HepG2 (cell line): Measurements from ENCODE around the gene TBL3. TPM values are rescaled to one million over a fixed set of nuclear protein-coding genes. Genes with fewer than 3 reads are reported as not detected.

Experiments
- ATAC-seq: fragments of 200-7000 bp; cut with Tn5 transposase; 3 replicates; pipeline ENCODE4 v1.9.1; 2020; ENCODE audit warnings: mild to moderate bottlenecking, moderate library complexity
- BruUV-seq: library from RNA; stranded (reverse); fragments of 400-500 nt; replicated peaks from 2 replicates; lab custom pipeline; 2021; lab: Mats Ljungman, UMichigan
- CTCF ChIA-PET: fragments of 300-600 bp; formaldehyde crosslinking; extraction: SDS; loops from one replicate; lab custom pipeline; 2021; ENCODE audit warnings: low total read pairs, inconsistent platforms, low intra/inter-chr PET ratio; lab: Yijun Ruan, JAX
- POLR2A ChIA-PET: fragments of 350-600 bp; sonication (Branson Sonifier 250); formaldehyde crosslinking; loops from one replicate; lab custom pipeline; 2020; ENCODE audit warnings: antibody characterized with exemption, inconsistent platforms; lab: Yijun Ruan, JAX
- DNase-seq: peaks from one replicate; pipeline ENCODE4 v3.0.0-alpha.2; 2015; ENCODE audit warnings: low spot score
- FAIRE-seq: peaks from 3 replicates; lab custom pipeline; 2011; peaks lifted over from hg19 to GRCh38; lab: Jason Lieb, UNC
- H2AFZ ChIP-seq: one replicate; pipeline ENCODE4 v1.6.1; 2011; ENCODE audit warnings: low read length, inconsistent platforms
- H3K27ac ChIP-seq: fragments of 300-600 bp; 3 replicates; pipeline ENCODE4 v1.8.0; 2011; ENCODE audit warnings: mixed run types, mild to moderate bottlenecking, mixed read lengths, low read length, inconsistent platforms; ENCODE audit not compliant: insufficient read depth; ENCODE audit errors: extremely low read length
- H3K27me3 ChIP-seq, 2 experiments: fragments of 200-600 bp in 1 of 2; 2 replicates in 1 of 2; 3 replicates in 1 of 2; pipeline versions ENCODE4 v1.6.0 to v1.8.0; 2011; ENCODE audit warnings: low read length in 2 of 2, mild to moderate bottlenecking in 2 of 2, moderate library complexity in 2 of 2, inconsistent platforms in 1 of 2; ENCODE audit not compliant: insufficient read depth in 2 of 2, control insufficient read depth in 1 of 2
- H3K36me3 ChIP-seq, 2 experiments: fragments of 200-600 bp in 1 of 2; replicated peaks in 1 of 2; 2 replicates in 1 of 2; 3 replicates in 1 of 2; pipeline versions ENCODE4 v1.5.1 to v1.8.0; 2011; ENCODE audit warnings: low read length in 2 of 2, inconsistent platforms in 1 of 2; ENCODE audit not compliant: insufficient read depth in 2 of 2, control insufficient read depth in 1 of 2
- H3K4me1 ChIP-seq: 2 replicates; pipeline ENCODE4 v1.5.1; 2012; ENCODE audit warnings: low read length, inconsistent platforms; ENCODE audit not compliant: insufficient read depth
- H3K4me2 ChIP-seq: 2 replicates; pipeline ENCODE4 v1.6.0; 2011; ENCODE audit warnings: low read depth, low read length, inconsistent platforms
- H3K4me3 ChIP-seq, 3 experiments: fragments of 200-600 bp in 1 of 3; sonication (generic), shearing (Covaris generic) in 1 of 3; replicated peaks in 1 of 3; 2 replicates each; pipeline ENCODE4 v1.5.1; 2011 to 2016; ENCODE audit warnings: low read length in 3 of 3, inconsistent platforms in 2 of 3, low read depth in 2 of 3, mild to moderate bottlenecking in 2 of 3, control low read depth in 1 of 3, mixed read lengths in 1 of 3; ENCODE audit not compliant: insufficient read depth in 1 of 3
- H3K79me2 ChIP-seq: one replicate; pipeline ENCODE4 v1.6.1; 2011; ENCODE audit warnings: low read length, inconsistent platforms; ENCODE audit not compliant: insufficient read depth
- H3K9ac ChIP-seq: 2 replicates; pipeline ENCODE4 v1.6.0; 2011; ENCODE audit warnings: mild to moderate bottlenecking, low read depth, low read length, inconsistent platforms; ENCODE audit not compliant: insufficient read depth
- H3K9me3 ChIP-seq: 2 replicates; pipeline ENCODE4 v1.5.1; 2012; ENCODE audit warnings: mild to moderate bottlenecking, low read length
- H4K20me1 ChIP-seq: 2 replicates; pipeline ENCODE4 v1.6.0; 2011; ENCODE audit warnings: inconsistent platforms, mild to moderate bottlenecking, low read length, moderate library complexity; ENCODE audit not compliant: insufficient read depth
- CERS6 ChIP-seq: sonication (generic); formaldehyde crosslinking; IDR thresholded peaks from 2 replicates; pipeline ENCODE4 v1.5.0; 2020; ENCODE audit warnings: missing genetic modification reagents
- DPF2 ChIP-seq: sonication (generic); formaldehyde crosslinking; IDR thresholded peaks from 2 replicates; pipeline ENCODE4 v1.4.0; 2020; ENCODE audit warnings: mild to moderate bottlenecking, low read depth, missing genetic modification reagents, borderline replicate concordance
- KDM5A ChIP-seq: fragments of 200-600 bp; sonication (generic); IDR thresholded peaks from 2 replicates; pipeline ENCODE4 v1.7.0; 2018; ENCODE audit warnings: antibody characterized with exemption, mild to moderate bottlenecking, low read length, borderline replicate concordance
- MEF2D ChIP-seq: sonication (generic); formaldehyde crosslinking; IDR thresholded peaks from 2 replicates; pipeline ENCODE4 v1.5.1; 2020; ENCODE audit warnings: mild to moderate bottlenecking, missing genetic modification reagents
- RERE ChIP-seq: IDR thresholded peaks from 2 replicates; pipeline ENCODE4 v1.6.1; 2016; ENCODE audit warnings: low read depth, missing genetic modification reagents, missing compliant biosample characterization
- ZNF207 ChIP-seq: fragments of 450-650 bp; IDR thresholded peaks from 2 replicates; pipeline ENCODE4 v1.6.1; 2016; ENCODE audit warnings: antibody characterized with exemption, borderline replicate concordance
- ZNF33A ChIP-seq: sonication (generic); formaldehyde crosslinking; IDR thresholded peaks from 2 replicates; pipeline ENCODE4 v1.5.1; 2020; ENCODE audit warnings: missing genetic modification reagents, mild to moderate bottlenecking, moderate library complexity, borderline replicate concordance
- ZNF501 ChIP-seq: sonication (generic); formaldehyde crosslinking; IDR thresholded peaks from 2 replicates; pipeline ENCODE4 v1.5.1; 2020; ENCODE audit warnings: mild to moderate bottlenecking, moderate library complexity, missing genetic modification reagents
- ZNF570 ChIP-seq: sonication (generic); formaldehyde crosslinking; IDR thresholded peaks from 2 replicates; pipeline ENCODE4 v1.4.0; 2020; ENCODE audit warnings: mild to moderate bottlenecking, missing genetic modification reagents, borderline replicate concordance
- ZNF792 ChIP-seq: IDR thresholded peaks from 2 replicates; pipeline ENCODE4 v1.6.1; 2016
- WGBS: methylation state at CpG from one replicate; pipeline ENCODE4 v1.1.6; 2017; ENCODE audit warnings: low lambda C conversion rate; 5-methylcytosine and 5-hydroxymethylcytosine counted together
- in situ Hi-C: cut with HindIII; loops from 2 replicates; pipeline ENCODE4 v1.10.0; 2017; ENCODE audit warnings: low pct_unique_long_range_greater_than_20kb; ENCODE audit not compliant: extremely low pct_ligation_motif_present
- intact Hi-C: fragments of 100-400 bp; cut with micrococcal nuclease; formaldehyde crosslinking; loops from one replicate; pipeline ENCODE4 v1.10.0; 2022; ENCODE audit not compliant: unreplicated experiment
- polyA plus RNA-seq, 8 experiments: library from polyadenylated mRNA; depleted of rRNA in 3 of 8; stranded (reverse) in 7 of 8; unstranded in 1 of 8; fragments of >200 nt; fragmentation: Illumina TruSeq in 4 of 8; extraction: Trizol in 4 of 8; gene quantifications; 2 replicates each; pipeline versions ENCODE4 v1.2.1 to v1.2.3, GENCODE V29; 2011 to 2016; ENCODE audit warnings: low read depth in 4 of 8, missing spikeins in 1 of 8, mixed read lengths in 1 of 8; ENCODE audit not compliant: insufficient read depth in 1 of 8
- total RNA-seq, 5 experiments: library from RNA; depleted of rRNA; stranded (reverse); fragments of >200 nt; fragmentation: Illumina TruSeq; extraction: Trizol; gene quantifications; 2 replicates each; pipeline ENCODE4 v1.2.3, GENCODE V29; 2016; ENCODE audit warnings: low read depth in 1 of 5
- TF ChIP-seq, protein P1 (sequence below): IDR thresholded peaks from 2 replicates; pipeline ENCODE4 v1.6.1; 2016; ENCODE audit warnings: low read depth, borderline replicate concordance
- TF ChIP-seq, protein P2 (sequence below): sonication (generic); formaldehyde crosslinking; IDR thresholded peaks from 2 replicates; pipeline ENCODE4 v1.5.0; 2020; ENCODE audit warnings: mild to moderate bottlenecking, missing genetic modification reagents

The TBL3 gene
- total and polyA plus RNA-seq, 2 of the 13 experiments (the other 11 are each of a cell fraction or from before 2014, with no cell fraction given): 16.8 to 38.0 TPM

DNA sequence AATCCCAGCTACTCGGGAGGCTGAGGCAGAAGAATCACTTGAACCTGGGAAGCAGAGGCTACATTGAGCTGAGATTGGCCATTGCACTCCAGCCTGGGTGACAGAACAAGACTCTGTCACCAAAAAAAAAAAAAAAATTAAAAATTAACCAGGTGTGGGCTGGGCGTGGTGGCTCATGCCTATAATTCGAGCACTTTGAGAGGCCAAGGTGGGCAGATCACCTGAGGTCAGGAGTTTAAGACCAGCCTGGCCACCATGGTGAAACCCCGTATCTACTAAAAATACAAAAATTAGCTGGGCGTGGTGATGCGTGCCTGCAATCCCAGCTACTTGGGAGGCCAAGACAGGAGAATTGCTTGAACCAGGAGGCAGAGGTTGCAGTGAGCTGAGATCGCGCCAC lies 32.0 kb upstream of the TBL3 start (continued):
- TF ChIP-seq RERE (CRISPR knock-in tag): 0 out of 2 replicates have a peak, but pooled peaks have one; percentile 16
- TF ChIP-seq ZNF501 (CRISPR knock-in tag): 0 out of 2 replicates have a peak, but pooled peaks have one; percentile 7
- peak; percentile 13; the same call in 1 of the 2 replicates for TF ChIP-seq KDM5A
- TF ChIP-seq, all 625 proteins: peak for 24; not testable (repeated sequence) for 601

- peak; percentile 65 for ATAC-seq
- DNase-seq: peak; percentile 87
- peak; percentile 70 for FAIRE-seq
- TF ChIP-seq CERS6 (CRISPR knock-in tag): no peak
- no peak for TF ChIP-seq ZNF33A (CRISPR knock-in tag)
- TF ChIP-seq, protein P1, sequence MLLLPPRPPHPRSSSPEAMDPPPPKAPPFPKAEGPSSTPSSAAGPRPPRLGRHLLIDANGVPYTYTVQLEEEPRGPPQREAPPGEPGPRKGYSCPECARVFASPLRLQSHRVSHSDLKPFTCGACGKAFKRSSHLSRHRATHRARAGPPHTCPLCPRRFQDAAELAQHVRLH (CRISPR knock-in tag): no peak
- TF ChIP-seq ZNF792 (CRISPR knock-in tag): peak; percentile 37; the same call in 1 of the 2 replicates
- no peak for TF ChIP-seq ZNF207
- peak; percentile 69; the same call in 1 of the 2 replicates for TF ChIP-seq DPF2 (CRISPR knock-in tag)
- peak; percentile 87 for TF ChIP-seq MEF2D (CRISPR knock-in tag)
- TF ChIP-seq, protein P2, sequence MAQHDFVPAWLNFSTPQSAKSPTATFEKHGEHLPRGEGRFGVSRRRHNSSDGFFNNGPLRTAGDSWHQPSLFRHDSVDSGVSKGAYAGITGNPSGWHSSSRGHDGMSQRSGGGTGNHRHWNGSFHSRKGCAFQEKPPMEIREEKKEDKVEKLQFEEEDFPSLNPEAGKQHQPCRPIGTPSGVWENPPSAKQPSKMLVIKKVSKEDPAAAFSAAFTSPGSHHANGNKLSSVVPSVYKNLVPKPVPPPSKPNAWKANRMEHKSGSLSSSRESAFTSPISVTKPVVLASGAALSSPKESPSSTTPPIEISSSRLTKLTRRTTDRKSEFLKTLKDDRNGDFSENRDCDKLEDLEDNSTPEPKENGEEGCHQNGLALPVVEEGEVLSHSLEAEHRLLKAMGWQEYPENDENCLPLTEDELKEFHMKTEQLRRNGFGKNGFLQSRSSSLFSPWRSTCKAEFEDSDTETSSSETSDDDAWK (CRISPR knock-in tag): no peak
- no peak for TF ChIP-seq ZNF570 (CRISPR knock-in tag)
Observed at GRCh38 chr16:1940273-1941161, 31.3 kb upstream of the TBL3 start.

More at GRCh38 chr16:1940273-1941161, 31.3 kb upstream of the TBL3 start:
- Histone ChIP-seq H2AFZ (no peak overlapping the region), H3K4me2 (peak overlapping the region; percentile 96), H3K79me2 (peaks cover 26% of the 10 kb centered on the region), H3K4me1 (peaks cover 72% of the 10 kb centered on the region), H3K9me3 (no peaks in the 10 kb centered on the region), H3K4me3 (peak overlapping the region; percentile 93 to 97 (median 96); a peak in 5 of 6 replicates), H4K20me1 (no peaks in the 10 kb centered on the region; the same call in 1 of the 2 replicates), H3K36me3 (peaks cover 7 to 24% of the 10 kb centered on the region in 2 experiments; a peak in 3 of 5 replicates), H3K27me3 (no peaks in the 10 kb centered on the region), H3K9ac (peak overlapping the region; percentile 90), H3K27ac (peak overlapping the region; percentile 96)
- WGBS: 1% methylated on average over 11 of the region's 23 CpGs
- CTCF ChIA-PET: no interaction called here
- intact Hi-C loops (loop anchor here (2.0 kb wide), 1 partner anchor 18 kb away; the partner anchor contains the start of gene NDUFB10), in situ Hi-C loops (no loop called here)
- BruUV-seq: no TSS peak
- POLR2A ChIA-PET: interaction anchor here (0.7 to 5.8 kb wide), 38 partner anchors 8 to 329 kb away, joined by 3 to 139 read pairs (median 5); partner anchors contain the start of genes EME2, FAHD1, GFER and HAGH
